ENCODE measurements around the gene PPP1R3C.

The PPP1R3C gene

DNA sequence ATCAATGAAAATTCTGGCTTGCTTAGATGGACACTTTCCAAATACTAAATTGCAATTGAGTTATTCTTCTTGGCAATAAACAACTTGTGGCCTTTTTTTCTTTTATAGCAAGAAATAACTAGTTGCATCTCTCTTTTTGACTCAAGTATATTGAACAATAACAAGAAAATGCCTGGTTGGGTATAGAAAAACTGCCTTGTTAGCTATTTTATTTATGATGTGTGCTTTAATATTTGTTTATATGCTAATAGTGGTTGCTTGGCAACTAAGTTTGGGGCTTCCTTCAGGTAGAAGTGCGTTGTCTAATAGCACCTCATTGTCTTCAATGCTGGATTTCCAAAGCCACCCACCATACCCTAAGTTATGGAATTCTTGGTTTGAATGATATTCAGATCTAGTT is 30.1 kb upstream of the PPP1R3C start:
- Histone ChIP-seq H3K9me3 (ENCODE audit: control insufficient read depth, insufficient read depth, low read length) (no peaks in the 10 kb centered on the region), H3K27me3 (ENCODE audit: control insufficient read depth, low read length) (peaks cover 7% of the 10 kb centered on the region; the same call in 1 of the 2 replicates), H3K27ac (ENCODE audit: low read depth, low read length) (no peak overlapping the region), H3K4me1 (ENCODE audit: control insufficient read depth, low read length) (no peaks in the 10 kb centered on the region), H3K9me2 (replicated peaks; ENCODE audit: control insufficient read depth, low read length) (no peaks in the 10 kb centered on the region), H3K36me3 (ENCODE audit: control insufficient read depth, low read length) (no peaks in the 10 kb centered on the region), H4K20me1 (ENCODE audit: control insufficient read depth, insufficient read depth, low read depth, low read length) (no peaks in the 10 kb centered on the region), H3K4me2 (ENCODE audit: low read length) (no peak overlapping the region), H3F3A (ENCODE audit: control insufficient read depth, insufficient read depth) (no peaks in the 10 kb centered on the region), H3K4me3 (ENCODE audit: low read length) (no peak overlapping the region), H3K79me2 (ENCODE audit: control insufficient read depth, low read length) (no peaks in the 10 kb centered on the region)
- TF ChIP-seq EZH2phosphoT487 (IDR thresholded peaks at IDR 0.05; ENCODE audit: borderline replicate concordance, low read length): no peak
- TF ChIP-seq, protein P1, sequence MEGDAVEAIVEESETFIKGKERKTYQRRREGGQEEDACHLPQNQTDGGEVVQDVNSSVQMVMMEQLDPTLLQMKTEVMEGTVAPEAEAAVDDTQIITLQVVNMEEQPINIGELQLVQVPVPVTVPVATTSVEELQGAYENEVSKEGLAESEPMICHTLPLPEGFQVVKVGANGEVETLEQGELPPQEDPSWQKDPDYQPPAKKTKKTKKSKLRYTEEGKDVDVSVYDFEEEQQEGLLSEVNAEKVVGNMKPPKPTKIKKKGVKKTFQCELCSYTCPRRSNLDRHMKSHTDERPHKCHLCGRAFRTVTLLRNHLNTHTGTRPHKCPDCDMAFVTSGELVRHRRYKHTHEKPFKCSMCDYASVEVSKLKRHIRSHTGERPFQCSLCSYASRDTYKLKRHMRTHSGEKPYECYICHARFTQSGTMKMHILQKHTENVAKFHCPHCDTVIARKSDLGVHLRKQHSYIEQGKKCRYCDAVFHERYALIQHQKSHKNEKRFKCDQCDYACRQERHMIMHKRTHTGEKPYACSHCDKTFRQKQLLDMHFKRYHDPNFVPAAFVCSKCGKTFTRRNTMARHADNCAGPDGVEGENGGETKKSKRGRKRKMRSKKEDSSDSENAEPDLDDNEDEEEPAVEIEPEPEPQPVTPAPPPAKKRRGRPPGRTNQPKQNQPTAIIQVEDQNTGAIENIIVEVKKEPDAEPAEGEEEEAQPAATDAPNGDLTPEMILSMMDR (IDR thresholded peaks at IDR 0.05; ENCODE audit: low read depth, low read length, poor library complexity, severe bottlenecking): no peak

DNA sequence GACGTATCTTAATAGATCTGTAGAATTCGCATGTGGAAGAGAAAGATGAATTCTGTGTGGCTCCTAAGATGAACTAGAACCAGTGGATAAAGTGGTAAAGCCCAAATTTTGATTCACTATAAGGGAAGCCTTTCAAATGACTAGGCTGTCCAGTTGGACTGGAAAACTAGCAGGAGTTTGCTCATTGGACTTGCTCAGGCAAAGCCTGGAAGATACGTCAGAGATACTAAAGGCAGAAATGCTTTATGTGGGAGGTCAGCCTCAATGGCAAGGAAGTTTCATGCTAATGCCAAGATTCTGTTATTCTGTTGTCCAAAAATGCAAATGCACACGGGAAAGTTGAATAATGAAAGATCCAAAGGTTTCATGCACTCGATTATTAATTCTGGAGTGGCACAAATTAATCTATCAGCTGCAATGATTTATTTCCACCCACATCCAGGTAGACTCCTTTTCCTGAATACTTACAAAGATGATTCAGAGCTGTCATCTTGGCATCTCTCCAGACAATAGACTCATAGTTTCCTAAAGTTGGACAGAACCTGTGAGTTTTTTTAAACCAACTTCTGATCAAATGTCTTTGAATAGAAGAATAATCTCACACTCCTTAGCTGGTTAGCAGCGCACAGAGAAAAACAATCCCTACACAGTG is 20.5 kb upstream of the PPP1R3C start:
- no peaks in the 10 kb centered on the region for H3K36me3 ChIP-seq (ENCODE audit: control insufficient read depth, low read length)
- H3K4me1 ChIP-seq (ENCODE audit: control insufficient read depth, low read length): no peaks in the 10 kb centered on the region
- no peaks in the 10 kb centered on the region for H3K79me2 ChIP-seq (ENCODE audit: control insufficient read depth, low read length)
- no peaks in the 10 kb centered on the region for H3F3A ChIP-seq (ENCODE audit: control insufficient read depth, insufficient read depth)
- H3K4me3 ChIP-seq (ENCODE audit: low read length): no peak overlapping the region
- H3K9me2 ChIP-seq (replicated peaks; ENCODE audit: control insufficient read depth, low read length): no peaks in the 10 kb centered on the region
- H4K20me1 ChIP-seq (ENCODE audit: control insufficient read depth, insufficient read depth, low read depth, low read length): no peaks in the 10 kb centered on the region
- no peak for TF ChIP-seq EZH2phosphoT487 (IDR thresholded peaks at IDR 0.05; ENCODE audit: borderline replicate concordance, low read length)
- TF ChIP-seq, protein P1 (IDR thresholded peaks at IDR 0.05; ENCODE audit: low read depth, low read length, poor library complexity, severe bottlenecking): no peak
- no peak overlapping the region for H3K4me2 ChIP-seq (ENCODE audit: low read length)
- H3K27me3 ChIP-seq (ENCODE audit: control insufficient read depth, low read length): no peaks in the 10 kb centered on the region; the same call in 1 of the 2 replicates
- no peaks in the 10 kb centered on the region for H3K9me3 ChIP-seq (ENCODE audit: control insufficient read depth, insufficient read depth, low read length)
- no peak overlapping the region for H3K27ac ChIP-seq (ENCODE audit: low read depth, low read length)

DNA sequence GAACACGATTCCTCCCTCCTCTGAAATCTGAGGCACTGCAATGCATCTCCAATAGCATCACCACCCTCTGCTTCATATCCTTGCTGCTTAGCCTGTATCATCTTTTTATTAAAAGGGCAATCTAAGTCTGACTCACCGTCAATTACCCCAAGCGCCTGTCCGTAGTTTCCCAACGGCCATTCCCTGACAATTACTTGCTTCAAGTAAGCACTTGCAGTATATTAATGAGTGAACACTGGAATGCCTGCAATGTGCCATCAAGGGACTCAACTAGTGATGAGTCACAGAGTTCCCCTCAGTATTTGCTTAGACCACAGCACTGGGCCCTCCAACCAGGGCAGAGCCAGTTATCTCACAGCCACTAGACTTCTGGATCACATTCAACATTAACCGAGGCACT is 19.5 kb upstream of the PPP1R3C start:
- Histone ChIP-seq H3K4me2 (ENCODE audit: low read length) (no peak overlapping the region), H3K27ac (ENCODE audit: low read depth, low read length) (no peak overlapping the region), H3K36me3 (ENCODE audit: control insufficient read depth, low read length) (no peaks in the 10 kb centered on the region), H3K9me2 (replicated peaks; ENCODE audit: control insufficient read depth, low read length) (no peaks in the 10 kb centered on the region), H3K4me3 (ENCODE audit: low read length) (no peak overlapping the region), H3K79me2 (ENCODE audit: control insufficient read depth, low read length) (no peaks in the 10 kb centered on the region), H3K4me1 (ENCODE audit: control insufficient read depth, low read length) (no peaks in the 10 kb centered on the region), H3K9me3 (ENCODE audit: control insufficient read depth, insufficient read depth, low read length) (no peaks in the 10 kb centered on the region), H4K20me1 (ENCODE audit: control insufficient read depth, insufficient read depth, low read depth, low read length) (no peaks in the 10 kb centered on the region), H3K27me3 (ENCODE audit: control insufficient read depth, low read length) (no peaks in the 10 kb centered on the region; the same call in 1 of the 2 replicates), H3F3A (ENCODE audit: control insufficient read depth, insufficient read depth) (no peaks in the 10 kb centered on the region)
- no peak for TF ChIP-seq EZH2phosphoT487 (IDR thresholded peaks at IDR 0.05; ENCODE audit: borderline replicate concordance, low read length)
- TF ChIP-seq, protein P1 (IDR thresholded peaks at IDR 0.05; ENCODE audit: low read depth, low read length, poor library complexity, severe bottlenecking): no peak

Data from DOHH2 (cell line).